H1 (cell line): ENCODE measurements around the gene USH2A. TPM values are rescaled to one million over a fixed set of nuclear protein-coding genes. Genes with fewer than 3 reads are reported as not detected.

Experiments used
- CTCF ChIA-PET: fragments of 300-600 bp; sonication (Branson Sonifier 250); formaldehyde crosslinking; loops from one replicate; lab custom pipeline; 2021; ENCODE audit not compliant: partially characterized antibody; lab: Charles Lee
- POLR2A ChIA-PET: fragments of 300-600 bp; sonication (Branson Sonifier 250); formaldehyde crosslinking; loops from one replicate; lab custom pipeline; 2021; ENCODE audit warnings: inconsistent platforms; ENCODE audit not compliant: partially characterized antibody; lab: Charles Lee
- DNase-seq, 2 experiments: peaks; one replicate each; pipeline versions ENCODE4 v3.0.0 to v3.0.0-alpha.2; 2010 to 2022; ENCODE audit warnings: low spot score in 2 of 2, low read depth in 1 of 2, mixed read lengths in 1 of 2
- FAIRE-seq: peaks from 2 replicates; lab custom pipeline; 2011; peaks lifted over from hg19 to GRCh38; lab: Jason Lieb, UNC
- H2AFZ ChIP-seq: 2 replicates; pipeline ENCODE4 v1.8.1; 2012; ENCODE audit warnings: low read length, inconsistent platforms
- H2AK5ac ChIP-seq: 2 replicates; pipeline ENCODE4 v1.6.1; 2013; ENCODE audit warnings: low read depth, low read length
- H2BK120ac ChIP-seq: replicated peaks from 2 replicates; pipeline ENCODE3; 2013; ENCODE audit warnings: low read depth, low read length, inconsistent platforms
- H2BK12ac ChIP-seq: 2 replicates; pipeline ENCODE4 v1.6.1; 2013; ENCODE audit warnings: low read depth, low read length
- H2BK15ac ChIP-seq: 2 replicates; pipeline ENCODE4 v1.6.1; 2013; ENCODE audit warnings: low read length
- H2BK20ac ChIP-seq: 2 replicates; pipeline ENCODE4 v1.6.1; 2013; ENCODE audit warnings: low read length
- H2BK5ac ChIP-seq: 2 replicates; pipeline ENCODE4 v1.6.1; 2013; ENCODE audit warnings: low read depth, low read length
- H3K14ac ChIP-seq: 2 replicates; pipeline ENCODE4 v1.6.1; 2013; ENCODE audit warnings: inconsistent platforms; ENCODE audit not compliant: insufficient read length
- H3K18ac ChIP-seq: 2 replicates; pipeline ENCODE4 v1.6.1; 2013; ENCODE audit warnings: low read length; ENCODE audit errors: extremely low read depth
- H3K23ac ChIP-seq: 2 replicates; pipeline ENCODE4 v1.6.1; 2013; ENCODE audit warnings: inconsistent platforms; ENCODE audit not compliant: insufficient read length
- H3K23me2 ChIP-seq: 2 replicates; pipeline ENCODE4 v1.6.1; 2013; ENCODE audit warnings: low read depth, low read length
- H3K27ac ChIP-seq: 2 replicates; pipeline ENCODE4 v1.6.1; 2011; ENCODE audit warnings: low read depth, low read length, inconsistent platforms
- H3K27me3 ChIP-seq, 4 experiments: replicated peaks in 1 of 4; 1 replicate in 1 of 4; 2 replicates in 3 of 4; pipeline versions ENCODE4 v1.6.1 to v1.8.1; 2011 to 2013; ENCODE audit warnings: low read length in 3 of 4, mild to moderate bottlenecking in 3 of 4, inconsistent platforms in 2 of 4, mixed read lengths in 2 of 4, moderate library complexity in 1 of 4; ENCODE audit not compliant: control insufficient read depth in 3 of 4, insufficient read depth in 3 of 4; ENCODE audit errors: extremely low read depth in 1 of 4
- H3K36me3 ChIP-seq, 4 experiments: 2 replicates each; pipeline versions ENCODE4 v1.6.1 to v1.8.1; 2011 to 2013; ENCODE audit warnings: mild to moderate bottlenecking in 4 of 4, low read length in 3 of 4, moderate library complexity in 2 of 4, control low read depth in 1 of 4, inconsistent platforms in 1 of 4; ENCODE audit not compliant: insufficient read depth in 4 of 4, control insufficient read depth in 2 of 4
- H3K4ac ChIP-seq: replicated peaks from 2 replicates; pipeline ENCODE3; 2013; ENCODE audit warnings: low read length, low read depth, mixed read lengths, inconsistent platforms; ENCODE audit not compliant: insufficient read length
- H3K4me1 ChIP-seq, 4 experiments: replicated peaks in 1 of 4; 1 replicate in 1 of 4; 2 replicates in 3 of 4; pipeline versions ENCODE4 v1.6.1 to v1.8.1; 2011 to 2013; ENCODE audit warnings: low read length in 3 of 4, inconsistent platforms in 2 of 4, mixed read lengths in 1 of 4; ENCODE audit not compliant: insufficient read depth in 4 of 4, control insufficient read depth in 3 of 4
- H3K4me2 ChIP-seq, 2 experiments: 2 replicates each; pipeline versions ENCODE4 v1.6.1 to v1.8.1; 2011 to 2013; ENCODE audit warnings: low read depth in 2 of 2, low read length in 2 of 2, control low read depth in 1 of 2, inconsistent platforms in 1 of 2, mild to moderate bottlenecking in 1 of 2; ENCODE audit not compliant: insufficient read depth in 1 of 2
- H3K4me3 ChIP-seq, 4 experiments: fragments of 200-600, 300-600 bp in 1 of 4; sonication (generic), shearing (Covaris generic), sonication (Bioruptor Twin) in 1 of 4; 2 replicates each; pipeline versions ENCODE4 v1.5.1 to v1.8.1; 2011 to 2016; ENCODE audit warnings: low read length in 4 of 4, low read depth in 3 of 4, control low read depth in 2 of 4, inconsistent platforms in 2 of 4, mild to moderate bottlenecking in 2 of 4, mixed read lengths in 1 of 4, moderate library complexity in 1 of 4; ENCODE audit not compliant: insufficient read depth in 2 of 4; ENCODE audit errors: extremely low read depth in 1 of 4
- H3K56ac ChIP-seq: replicated peaks from 2 replicates; pipeline ENCODE3; 2013; ENCODE audit warnings: low read depth, mild to moderate bottlenecking, mixed read lengths, low read length, inconsistent platforms; ENCODE audit not compliant: insufficient read length
- H3K79me1 ChIP-seq: 2 replicates; pipeline ENCODE4 v1.6.1; 2013; ENCODE audit warnings: low read depth, low read length, control low read depth
- H3K79me2 ChIP-seq, 2 experiments: 2 replicates each; pipeline versions ENCODE4 v1.6.1 to v1.8.1; 2012 to 2013; ENCODE audit warnings: low read length in 2 of 2, mild to moderate bottlenecking in 2 of 2, inconsistent platforms in 1 of 2; ENCODE audit not compliant: insufficient read depth in 2 of 2, control insufficient read depth in 1 of 2
- H3K9ac ChIP-seq, 4 experiments: replicated peaks in 1 of 4; 1 replicate in 1 of 4; 2 replicates in 3 of 4; pipeline versions ENCODE4 v1.6.1 to v1.8.1; 2011 to 2013; ENCODE audit warnings: low read depth in 3 of 4, low read length in 3 of 4, control low read depth in 2 of 4, mild to moderate bottlenecking in 2 of 4, moderate library complexity in 2 of 4, inconsistent platforms in 1 of 4; ENCODE audit errors: extremely low read depth in 1 of 4
- H3K9me3 ChIP-seq, 2 experiments: 2 replicates each; pipeline versions ENCODE4 v1.6.1 to v1.8.1; 2012 to 2013; ENCODE audit warnings: mild to moderate bottlenecking in 2 of 2, moderate library complexity in 2 of 2, control low read depth in 1 of 2, inconsistent platforms in 1 of 2, low read depth in 1 of 2, low read length in 1 of 2, mixed read lengths in 1 of 2; ENCODE audit not compliant: insufficient read depth in 2 of 2
- H4K20me1 ChIP-seq, 2 experiments: replicated peaks in 1 of 2; 2 replicates each; pipeline versions ENCODE3 to v1.8.1; 2011 to 2013; ENCODE audit warnings: inconsistent platforms in 2 of 2, low read length in 2 of 2, mild to moderate bottlenecking in 1 of 2; ENCODE audit not compliant: insufficient read depth in 2 of 2, control insufficient read depth in 1 of 2
- H4K5ac ChIP-seq: 2 replicates; pipeline ENCODE4 v1.6.1; 2013; ENCODE audit warnings: low read length, low read depth, mixed read lengths, inconsistent platforms; ENCODE audit not compliant: insufficient read length
- H4K8ac ChIP-seq: 2 replicates; pipeline ENCODE4 v1.8.0; 2013; ENCODE audit warnings: mild to moderate bottlenecking, moderate library complexity, low read length, inconsistent platforms; ENCODE audit not compliant: insufficient read depth; ENCODE audit errors: extremely low read depth
- H4K91ac ChIP-seq: replicated peaks from 2 replicates; pipeline ENCODE3; 2013; ENCODE audit warnings: low read length, mixed read lengths, inconsistent platforms; ENCODE audit not compliant: insufficient read length
- WGBS, 2 experiments: shearing (Covaris generic) in 1 of 2; methylation state at CpG; one replicate each; pipeline versions ENCODE4 v1.1.6 to v1.1.7; 2013 to 2015; ENCODE audit warnings: low lambda C conversion rate in 2 of 2, mixed read lengths in 2 of 2, inconsistent platforms in 1 of 2, low coverage in 1 of 2, missing lambda C conversion rate in 1 of 2; ENCODE audit not compliant: insufficient replicate concordance in 2 of 2, insufficient coverage in 1 of 2, insufficient read length in 1 of 2; ENCODE audit errors: extremely low coverage in 1 of 2, missing lambda C conversion rate in 1 of 2; 5-methylcytosine and 5-hydroxymethylcytosine counted together
- polyA plus RNA-seq, 7 experiments: library from polyadenylated mRNA; depleted of rRNA in 3 of 7; stranded (reverse) in 5 of 7; unstranded in 2 of 7; fragments of >200 nt in 5 of 7; fragments of 200-250 nt in 2 of 7; gene quantifications; 1 replicate in 5 of 7; 2 replicates in 1 of 7; 4 replicates in 1 of 7; pipeline versions ENCODE4 v1.2.1 to v1.2.3, GENCODE V29; 2011 to 2013; ENCODE audit warnings: missing spikeins in 2 of 7, mixed read lengths in 2 of 7
- total RNA-seq: library from RNA; stranded (reverse); fragmentation: NEBNext Ultra II Directional; extraction: Animal tissue kit (Norgen Biotek cat#: 25700); gene quantifications from 2 replicates; pipeline ENCODE4 v1.2.1, GENCODE V29; 2021
- TF ChIP-seq, protein P1 (sequence below): IDR thresholded peaks from 2 replicates; pipeline ENCODE4 v1.6.1; 2011; ENCODE audit warnings: low read length, improper control_type of control experiment

USH2A gene
- total and polyA plus RNA-seq, 2 of the 8 experiments (the other 6 are each of a cell fraction or from before 2014, with no cell fraction given): 0.02 to 0.17 TPM

DNA sequence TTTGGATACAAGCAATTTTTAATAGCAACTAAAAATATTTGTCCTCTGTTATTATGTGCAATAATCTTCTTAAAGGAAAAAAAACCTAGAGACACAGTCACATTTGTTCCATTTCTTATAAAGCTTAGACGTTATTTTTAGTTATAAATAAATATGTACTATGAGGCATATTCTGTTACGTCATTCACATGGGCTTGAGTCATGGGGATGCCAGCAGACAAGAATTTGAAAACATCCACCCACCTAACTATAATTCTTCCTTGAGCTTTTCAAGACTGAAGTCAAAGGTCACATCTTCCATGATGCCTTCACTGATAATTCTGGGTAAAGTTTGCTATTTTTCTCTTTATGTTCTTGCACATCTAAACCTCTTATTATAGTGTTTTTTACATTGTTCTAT is 587.3 kb downstream of the USH2A start:
- Histone ChIP-seq H2BK12ac (no peak overlapping the region), H3K9ac (no peak overlapping the region), H3K23ac (no peak overlapping the region), H3K36me3 (peaks cover 0 to 2% (median 0%) of the 10 kb centered on the region in 4 experiments; a peak in 1 of 8 replicates), H3K27ac (no peak overlapping the region), H3K23me2 (no peaks in the 10 kb centered on the region), H3K79me1 (no peaks in the 10 kb centered on the region), H3K4me1 (peaks cover 0 to 4% (median 0%) of the 10 kb centered on the region in 4 experiments; a peak in 2 of 7 replicates), H4K8ac (no peak overlapping the region), H3K4me3 (no peak overlapping the region), H2BK5ac (no peak overlapping the region), H3K27me3 (no peaks in the 10 kb centered on the region), H4K20me1 (no peaks in the 10 kb centered on the region), H4K91ac (no peak overlapping the region), H2BK120ac (no peak overlapping the region), H3K4me2 (no peak overlapping the region), H2BK15ac (no peak overlapping the region), H3K18ac (no peak overlapping the region)
- no peak for DNase-seq
- POLR2A ChIA-PET: no interaction called here
- CTCF ChIA-PET: no interaction called here
- TF ChIP-seq, protein P1, sequence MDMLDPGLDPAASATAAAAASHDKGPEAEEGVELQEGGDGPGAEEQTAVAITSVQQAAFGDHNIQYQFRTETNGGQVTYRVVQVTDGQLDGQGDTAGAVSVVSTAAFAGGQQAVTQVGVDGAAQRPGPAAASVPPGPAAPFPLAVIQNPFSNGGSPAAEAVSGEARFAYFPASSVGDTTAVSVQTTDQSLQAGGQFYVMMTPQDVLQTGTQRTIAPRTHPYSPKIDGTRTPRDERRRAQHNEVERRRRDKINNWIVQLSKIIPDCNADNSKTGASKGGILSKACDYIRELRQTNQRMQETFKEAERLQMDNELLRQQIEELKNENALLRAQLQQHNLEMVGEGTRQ: no peak
- TF ChIP-seq, all 59 proteins: peak for 0
- H3K56ac ChIP-seq: no peak overlapping the region
- H3K79me2 ChIP-seq: no peaks in the 10 kb centered on the region
- no peak overlapping the region for H4K5ac ChIP-seq
- H3K4ac ChIP-seq: no peak overlapping the region
- H3K14ac ChIP-seq: no peak overlapping the region
- H2AK5ac ChIP-seq: no peak overlapping the region
- H2BK20ac ChIP-seq: no peak overlapping the region
- no peak overlapping the region for H2AFZ ChIP-seq
- WGBS, 2 experiments: 92% methylated on average over 2 of the region's 2 CpGs; no CpG with 5 or more reads in 1 of the 2 experiments
- H3K9me3 ChIP-seq: peaks cover 3 to 4% of the 10 kb centered on the region in 2 experiments; a peak in 3 of 4 replicates
- no peak for FAIRE-seq
